Nephron (organoid): ENCODE measurements around the gene GFI1B.

ENCODE experiments used
- H3K27ac Mint-ChIP-seq, 3 experiments: 2 replicates each; pipeline ENCODE4 v1.8.0; 2020; ENCODE audit warnings: mixed read lengths in 3 of 3, mild to moderate bottlenecking in 2 of 3, moderate library complexity in 1 of 3
- H3K27me3 Mint-ChIP-seq: 2 replicates; pipeline ENCODE4 v1.8.0; 2021; ENCODE audit warnings: low read depth, mild to moderate bottlenecking, moderate library complexity, mixed read lengths
- H3K36me3 Mint-ChIP-seq: 2 replicates; pipeline ENCODE4 v1.8.0; 2020; ENCODE audit warnings: low read depth, mixed read lengths
- H3K4me1 Mint-ChIP-seq: 2 replicates; pipeline ENCODE4 v1.8.0; 2020; ENCODE audit warnings: mixed read lengths
- H3K4me3 Mint-ChIP-seq, 3 experiments: 2 replicates each; pipeline ENCODE4 v1.8.0; 2020; ENCODE audit warnings: mild to moderate bottlenecking in 3 of 3, mixed read lengths in 3 of 3, moderate library complexity in 2 of 3
- H3K9me3 Mint-ChIP-seq: 2 replicates; pipeline ENCODE4 v1.8.0; 2020; ENCODE audit warnings: mixed read lengths
- TF ChIP-seq, protein P1 (sequence below), 3 experiments: fragments of 200-600 bp; sonication (generic); IDR thresholded peaks; one replicate each; pipeline ENCODE4 v1.5.0; 2021; ENCODE audit warnings: antibody characterized with exemption in 3 of 3; ENCODE audit not compliant: unreplicated experiment in 3 of 3

The GFI1B gene

DNA sequence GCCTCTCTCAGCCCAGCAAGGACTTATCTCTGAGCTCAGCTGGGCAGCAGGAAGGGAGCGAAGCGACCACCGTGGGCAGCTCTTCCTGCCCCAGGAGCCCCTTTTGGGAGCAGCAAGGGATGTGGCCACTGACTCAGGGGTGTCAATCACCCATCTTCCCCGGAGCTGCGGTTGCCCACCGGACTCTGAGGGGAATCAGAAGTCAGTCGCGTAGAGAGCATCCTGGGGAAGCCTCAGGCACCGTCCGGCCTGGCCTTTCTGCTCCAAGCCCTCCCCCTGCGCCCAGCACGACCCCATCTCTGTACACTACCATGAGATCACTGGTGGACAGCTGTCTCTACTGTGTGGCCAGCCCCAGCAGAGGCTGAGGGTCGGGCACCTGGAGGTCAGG, 24.6 kb downstream of the GFI1B start:
- Mint-ChIP-seq H3K36me3 (no peaks in the 10 kb centered on the region), H3K9me3 (peaks cover 2% of the 10 kb centered on the region), H3K27me3 (peaks cover 44% of the 10 kb centered on the region), H3K4me3 (no peak overlapping the region), H3K4me1 (peaks cover 16% of the 10 kb centered on the region), H3K27ac (no peak overlapping the region)
- TF ChIP-seq, protein P1, sequence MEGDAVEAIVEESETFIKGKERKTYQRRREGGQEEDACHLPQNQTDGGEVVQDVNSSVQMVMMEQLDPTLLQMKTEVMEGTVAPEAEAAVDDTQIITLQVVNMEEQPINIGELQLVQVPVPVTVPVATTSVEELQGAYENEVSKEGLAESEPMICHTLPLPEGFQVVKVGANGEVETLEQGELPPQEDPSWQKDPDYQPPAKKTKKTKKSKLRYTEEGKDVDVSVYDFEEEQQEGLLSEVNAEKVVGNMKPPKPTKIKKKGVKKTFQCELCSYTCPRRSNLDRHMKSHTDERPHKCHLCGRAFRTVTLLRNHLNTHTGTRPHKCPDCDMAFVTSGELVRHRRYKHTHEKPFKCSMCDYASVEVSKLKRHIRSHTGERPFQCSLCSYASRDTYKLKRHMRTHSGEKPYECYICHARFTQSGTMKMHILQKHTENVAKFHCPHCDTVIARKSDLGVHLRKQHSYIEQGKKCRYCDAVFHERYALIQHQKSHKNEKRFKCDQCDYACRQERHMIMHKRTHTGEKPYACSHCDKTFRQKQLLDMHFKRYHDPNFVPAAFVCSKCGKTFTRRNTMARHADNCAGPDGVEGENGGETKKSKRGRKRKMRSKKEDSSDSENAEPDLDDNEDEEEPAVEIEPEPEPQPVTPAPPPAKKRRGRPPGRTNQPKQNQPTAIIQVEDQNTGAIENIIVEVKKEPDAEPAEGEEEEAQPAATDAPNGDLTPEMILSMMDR (IDR thresholded peaks at IDR 0.05; ENCODE audit: unreplicated experiment in 3 of 3), result no peak

DNA sequence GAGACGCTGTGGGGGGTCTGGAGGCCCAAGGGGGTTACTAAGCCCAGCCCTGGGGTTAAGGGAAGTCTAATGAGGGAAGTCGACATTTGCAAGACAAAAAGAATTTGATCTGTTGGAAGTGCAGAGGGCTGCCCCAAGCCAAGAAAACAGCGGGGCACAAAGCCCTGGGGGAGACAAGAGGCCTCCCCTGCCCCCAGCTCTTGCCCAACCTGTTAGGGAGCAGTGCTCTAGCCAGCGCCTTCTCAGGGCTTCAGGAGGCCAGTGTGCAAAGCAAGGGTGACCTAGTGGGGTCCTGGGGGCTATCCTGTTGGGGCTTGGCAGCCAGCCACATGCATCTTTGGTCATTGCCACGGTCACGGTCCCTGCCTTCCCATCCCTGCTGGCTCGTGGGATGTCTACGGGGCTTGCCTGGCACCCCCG, 25.2 kb downstream of the GFI1B start:
- Mint-ChIP-seq H3K27me3 (peaks cover 50% of the 10 kb centered on the region), H3K4me3 (no peak overlapping the region), H3K36me3 (no peaks in the 10 kb centered on the region), H3K4me1 (peaks cover 16% of the 10 kb centered on the region), H3K9me3 (peaks cover 2% of the 10 kb centered on the region), H3K27ac (no peak overlapping the region)
- TF ChIP-seq, protein P1 (IDR thresholded peaks at IDR 0.05; ENCODE audit: unreplicated experiment in 3 of 3), result no peak

DNA sequence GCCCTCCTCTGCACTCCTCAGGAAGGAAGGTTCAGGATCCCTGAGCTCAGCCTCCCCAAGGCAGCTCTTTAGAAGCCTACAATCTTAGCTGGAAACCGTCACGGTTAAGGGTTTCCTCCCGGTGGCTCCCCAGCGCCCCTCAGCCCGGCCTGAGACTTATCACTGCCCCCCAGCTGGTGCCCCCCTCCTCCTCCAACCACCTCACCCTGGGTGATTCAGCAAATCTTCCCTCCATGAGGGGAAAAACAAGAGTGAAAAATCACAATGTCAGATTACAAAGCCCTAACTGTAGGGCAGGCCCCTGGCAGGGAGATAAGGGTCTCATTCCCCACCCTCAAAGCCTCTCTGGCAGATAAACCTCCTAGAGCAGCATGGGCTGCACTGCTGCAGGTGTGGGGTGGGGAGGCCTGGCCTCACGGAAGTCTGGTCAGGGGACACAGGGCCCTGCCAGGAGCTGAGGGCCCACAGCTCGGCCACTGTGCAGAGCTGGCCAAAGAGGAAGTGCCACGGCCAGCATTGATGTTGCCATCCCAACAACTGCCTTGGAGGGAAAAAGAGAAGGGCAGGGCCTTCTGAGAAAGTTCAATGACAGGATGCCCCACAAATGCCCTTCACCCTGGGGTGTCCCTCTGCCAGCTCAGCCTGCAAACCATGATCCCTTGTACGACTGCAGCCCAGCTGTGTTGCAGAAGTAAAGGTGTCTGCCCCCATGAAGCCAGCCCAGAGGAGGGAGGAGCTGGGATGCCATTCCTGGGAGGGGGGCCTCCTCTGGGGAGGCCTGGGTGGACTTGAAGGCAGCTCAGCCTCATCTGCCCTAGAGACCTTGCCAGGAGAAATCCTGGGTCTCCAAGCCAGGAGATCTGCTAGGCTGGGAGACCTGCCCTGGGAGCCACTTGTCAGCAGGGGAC, 25.9 kb downstream of the GFI1B start:
- Mint-ChIP-seq H3K4me3 (no peak overlapping the region), H3K36me3 (no peaks in the 10 kb centered on the region), H3K4me1 (peaks cover 16% of the 10 kb centered on the region), H3K9me3 (peaks cover 6% of the 10 kb centered on the region), H3K27me3 (peaks cover 52% of the 10 kb centered on the region), H3K27ac (no peak overlapping the region)
- TF ChIP-seq, protein P1 (IDR thresholded peaks at IDR 0.05; ENCODE audit: unreplicated experiment in 3 of 3), result no peak

DNA sequence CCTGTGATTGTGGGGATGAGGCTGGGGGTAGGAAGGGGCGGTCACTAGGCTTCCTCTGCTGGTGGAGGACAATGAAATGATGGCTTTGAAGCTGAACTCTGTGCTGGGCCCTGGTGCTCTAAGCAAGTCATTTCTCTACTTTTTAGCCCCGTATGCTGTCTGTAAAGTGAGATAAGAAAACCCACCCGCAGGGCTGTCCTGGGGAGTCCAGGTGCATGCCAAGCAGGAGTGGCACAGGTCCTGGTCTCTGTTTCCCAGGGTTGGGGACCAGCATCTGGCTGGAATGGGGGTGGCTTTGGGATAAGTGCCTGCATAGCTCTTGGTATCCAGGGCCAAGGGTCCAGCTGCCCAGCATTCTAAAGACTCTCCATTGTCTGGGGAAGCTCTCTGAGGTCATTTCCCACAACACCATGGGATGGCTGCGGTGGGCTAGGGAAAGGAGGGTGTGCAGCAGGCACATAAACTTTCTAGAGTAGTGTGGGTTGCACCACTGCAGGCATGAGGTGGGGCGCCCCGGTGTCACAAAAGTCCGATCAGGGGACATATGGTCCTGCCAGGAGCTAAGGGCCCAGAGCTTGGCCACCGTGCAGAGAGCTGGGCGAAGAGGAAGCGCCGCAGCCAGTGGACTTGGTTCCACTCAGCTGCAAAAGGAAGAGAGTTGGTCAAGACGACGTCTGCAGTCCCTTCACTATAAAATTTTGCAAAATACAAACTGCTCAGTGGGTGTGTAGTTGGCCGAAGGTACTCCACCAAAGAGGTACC, 26.7 kb downstream of the GFI1B start:
- no peak overlapping the region for H3K4me3 Mint-ChIP-seq
- H3K4me1 Mint-ChIP-seq, result peaks cover 16% of the 10 kb centered on the region
- H3K36me3 Mint-ChIP-seq, result no peaks in the 10 kb centered on the region
- peaks cover 54% of the 10 kb centered on the region for H3K27me3 Mint-ChIP-seq
- TF ChIP-seq, protein P1 (IDR thresholded peaks at IDR 0.05; ENCODE audit: unreplicated experiment in 3 of 3), result no peak
- H3K9me3 Mint-ChIP-seq, result peaks cover 8% of the 10 kb centered on the region
- no peak overlapping the region for H3K27ac Mint-ChIP-seq

DNA sequence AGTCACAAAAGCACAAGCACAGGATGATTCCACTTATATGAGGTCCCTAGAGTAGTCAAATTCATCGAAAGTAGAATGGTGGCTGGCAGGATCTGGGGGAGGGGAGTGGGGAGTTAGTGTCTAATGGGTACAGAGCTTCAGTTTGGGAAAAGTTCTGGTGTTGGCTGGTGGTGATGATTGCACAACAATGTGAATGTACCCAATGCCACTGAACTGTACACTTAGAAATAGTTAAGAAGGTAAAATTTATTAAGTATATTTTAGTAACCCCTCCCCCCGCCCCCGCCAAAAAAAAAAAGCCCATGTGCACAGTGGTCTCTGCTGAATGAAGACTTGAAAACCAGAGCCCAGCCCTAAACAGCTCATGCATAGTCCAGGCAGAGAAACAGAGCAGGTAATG, 27.5 kb downstream of the GFI1B start:
- TF ChIP-seq, protein P1 (IDR thresholded peaks at IDR 0.05; ENCODE audit: unreplicated experiment in 3 of 3), result no peak
- Mint-ChIP-seq H3K4me1 (peaks cover 16% of the 10 kb centered on the region), H3K9me3 (peaks cover 8% of the 10 kb centered on the region), H3K36me3 (no peaks in the 10 kb centered on the region), H3K4me3 (no peak overlapping the region), H3K27me3 (peaks cover 48% of the 10 kb centered on the region), H3K27ac (no peak overlapping the region)
